Measurements from ENCODE around the gene CACNA1H. TPM values are rescaled to one million over a fixed set of nuclear protein-coding genes. Genes with fewer than 3 reads are reported as not detected.

Gene CACNA1H
- 9.8 to 17.8 TPM (median 15.9 TPM) in 5 replicates for total RNA-seq (2022; extraction: Qiagen RNA extraction)

GRCh38 chr16:1152651-1153259 lies at the start of gene CACNA1H:
Gene CACNA1H (plus strand): TSS chr16:1153106. CDS start chr16:1153738, 632 bp downstream.

GRCh38 chr16:1225051-1225451 lies 72.1 kb downstream of the CACNA1H start, which contains the start of gene TPSG1:
Gene TPSG1 (minus strand): TSS chr16:1225268. CDS start chr16:1225252, 16 bp downstream.

GRCh38 chr16:1230084-1230470 lies 77.2 kb downstream of the CACNA1H start, which contains the start of gene TPSB2:
Gene TPSB2 (minus strand): TSS chr16:1230184. CDS start chr16:1229951, 233 bp downstream.

GRCh38 chr16:1240436-1240835 lies 87.5 kb downstream of the CACNA1H start, which contains the start of gene TPSAB1:
Gene TPSAB1 (plus strand): TSS chr16:1240705. CDS start chr16:1240939, 234 bp downstream.

GRCh38 chr16:1255276-1256122 lies 102.6 kb downstream of the CACNA1H start, which contains the start of gene TPSD1:
Gene TPSD1 (plus strand): TSS chr16:1256069. CDS start chr16:1256281, 212 bp downstream.

Other genes starting within 250 kb of the CACNA1H start
- gene LMF1, start 182.1 kb upstream of the CACNA1H start, total RNA-seq (2022; extraction: Qiagen RNA extraction), result 7.9 to 10.0 TPM (median 8.5 TPM) in 5 replicates
- gene SOX8, start 171.3 kb upstream of the CACNA1H start, total RNA-seq (2022; extraction: Qiagen RNA extraction), result 1.4 to 2.8 TPM (median 2.6 TPM) in 5 replicates
- gene SSTR5, start 80.4 kb upstream of the CACNA1H start, total RNA-seq (2022; extraction: Qiagen RNA extraction), result 0.28 to 0.72 TPM (median 0.35 TPM) in 5 replicates
- not detected in 5 replicates for gene C1QTNF8, start 56.9 kb upstream of the CACNA1H start, total RNA-seq (2022; extraction: Qiagen RNA extraction)
- gene TPSG1, start 72.2 kb downstream of the CACNA1H start, total RNA-seq (2022; extraction: Qiagen RNA extraction), result not detected in 5 replicates
- gene TPSB2, start 77.1 kb downstream of the CACNA1H start, total RNA-seq (2022; extraction: Qiagen RNA extraction), result not detected in 5 replicates
- 0.15 TPM in 1 of 5 replicates, not detected in the others for gene TPSAB1, start 87.6 kb downstream of the CACNA1H start, total RNA-seq (2022; extraction: Qiagen RNA extraction)
- 0.11 TPM in 1 of 5 replicates, not detected in the others for gene TPSD1, start 103.0 kb downstream of the CACNA1H start, total RNA-seq (2022; extraction: Qiagen RNA extraction)
- gene UBE2I, start 156.5 kb downstream of the CACNA1H start, total RNA-seq (2022; extraction: Qiagen RNA extraction), result 154 to 191 TPM (median 162 TPM) in 5 replicates
- 0.49 to 1.4 TPM (median 1.00 TPM) in 5 replicates for gene BAIAP3, start 180.5 kb downstream of the CACNA1H start, total RNA-seq (2022; extraction: Qiagen RNA extraction)
- 56.9 to 97.4 TPM (median 93.0 TPM) in 5 replicates for gene TSR3, start 198.8 kb downstream of the CACNA1H start, total RNA-seq (2022; extraction: Qiagen RNA extraction)
- 24.6 to 38.0 TPM (median 35.0 TPM) in 5 replicates for gene GNPTG, start 198.8 kb downstream of the CACNA1H start, total RNA-seq (2022; extraction: Qiagen RNA extraction)